Spleen (tissue), 11 donors: ENCODE results near the gene RABAC1. TPM values are rescaled to one million over a fixed set of nuclear protein-coding genes. Genes with fewer than 3 reads are reported as not detected.
A peak's percentile ranks its signal among the peaks of the same experiment; 100 is the strongest.

Experiments used
- DNase-seq: peaks from one replicate; pipeline ENCODE4 v3.0.0-alpha.2; 2020
- H3K27ac ChIP-seq, 8 donors: fragments of 200-600 bp; sonication (generic) in 7 of 8; 1 replicate in 4 of 8; 2 replicates in 4 of 8; pipeline versions ENCODE4 v1.5.0 to v1.8.0; 2016 to 2021; ENCODE audit warnings: inconsistent platforms in 4 of 8, mild to moderate bottlenecking in 4 of 8, moderate library complexity in 1 of 8
- H3K27me3 ChIP-seq, 7 donors: fragments of 200-600 bp; sonication (generic) in 6 of 7; replicated peaks in 1 of 7; 1 replicate in 4 of 7; 2 replicates in 3 of 7; pipeline versions ENCODE4 v1.5.0 to v1.8.0; 2016 to 2021; ENCODE audit warnings: inconsistent platforms in 3 of 7, mild to moderate bottlenecking in 1 of 7
- H3K36me3 ChIP-seq, 6 donors: fragments of 200-600 bp; sonication (generic) in 5 of 6; 1 replicate in 4 of 6; 2 replicates in 2 of 6; pipeline versions ENCODE4 v1.5.0 to v1.8.0; 2016 to 2021; ENCODE audit warnings: inconsistent platforms in 2 of 6
- H3K4me1 ChIP-seq, 6 donors: fragments of 200-600 bp; sonication (generic) in 5 of 6; 1 replicate in 3 of 6; 2 replicates in 3 of 6; pipeline versions ENCODE4 v1.5.0 to v1.8.0; 2016 to 2021; ENCODE audit warnings: inconsistent platforms in 3 of 6
- H3K4me3 ChIP-seq, 8 donors: fragments of 200-600 bp; sonication (generic) in 7 of 8; 1 replicate in 4 of 8; 2 replicates in 4 of 8; pipeline versions ENCODE4 v1.5.0 to v1.8.0; 2016 to 2021; ENCODE audit warnings: inconsistent platforms in 4 of 8, mild to moderate bottlenecking in 4 of 8, moderate library complexity in 2 of 8
- H3K9me3 ChIP-seq, 8 donors: fragments of 200-600 bp; sonication (generic) in 7 of 8; 1 replicate in 4 of 8; 2 replicates in 4 of 8; pipeline versions ENCODE4 v1.5.0 to v1.8.0; 2016 to 2021; ENCODE audit warnings: inconsistent platforms in 4 of 8
- POLR2A ChIP-seq, 3 donors: fragments of 450-650 bp; IDR thresholded peaks; one replicate each; pipeline ENCODE4 v1.5.1; 2017; ENCODE audit warnings: antibody characterized with exemption in 3 of 3, mild to moderate bottlenecking in 1 of 3
- POLR2AphosphoS5 ChIP-seq, 3 donors: sonication (generic); formaldehyde crosslinking; IDR thresholded peaks; one replicate each; pipeline ENCODE4 v1.5.1; 2017; ENCODE audit warnings: antibody characterized with exemption in 3 of 3
- WGBS, 5 donors: extraction: QIAGEN DNeasy Blood & Tissue Kit in 3 of 5; methylation state at CpG; one replicate each; pipeline versions ENCODE4 v1.1.5 to v1.1.7; 2013 to 2018; 5-methylcytosine and 5-hydroxymethylcytosine counted together
- intact Hi-C: fragments of 100-400 bp; cut with DNase I; formaldehyde crosslinking; loops from one replicate; pipeline ENCODE4 v1.15.0; 2023; ENCODE audit warnings: low total_unique reads
- polyA plus RNA-seq, 3 donors: library from polyadenylated mRNA; stranded (reverse); fragments of 200-250 nt; gene quantifications; one replicate each; pipeline ENCODE4 v1.2.1, GENCODE V29; 2013
- total RNA-seq, 7 donors: library from RNA; depleted of rRNA in 3 of 7; stranded (reverse); fragments of >200 nt in 3 of 7; fragmentation: NEBNext Ultra II Directional in 4 of 7; extraction: Animal tissue kit (Norgen Biotek cat#: 25700) in 4 of 7; gene quantifications; one replicate each; pipeline versions ENCODE4 v1.1.0 to v1.2.1, GENCODE V29; 2016 to 2021
- TF ChIP-seq, protein P1 (sequence below), 11 experiments: fragments of 200-600 bp in 7 of 11; fragments of 450-650 bp in 4 of 11; sonication (generic) in 4 of 11; IDR thresholded peaks in 8 of 11; conservative IDR thresholded peaks in 3 of 11; 1 replicate in 7 of 11; 2 replicates in 4 of 11; pipeline versions ENCODE4 v1.4.0 to v1.8.0; 2016 to 2021; ENCODE audit warnings: antibody characterized with exemption in 11 of 11, inconsistent platforms in 4 of 11, mild to moderate bottlenecking in 1 of 11
- donor health status: healthy with polysubstance abuse.
- donor health status: DM: no; HTN: no; CAD: no; lungs with moderate emphysema.
- donor health status: DM: no; HTN: no; CAD: no.
- donor health status: Bipolar disorder and iron deficiency.
- donor health status: healthy.
- donor health status: DM: no; HTN: no; CAD: no.
- donor health status: DM: yes; HTN: yes; CAD: no.

The RABAC1 gene
- total and polyA plus RNA-seq, 10 donors, result 85.6 to 165 (median 134) TPM

DNA sequence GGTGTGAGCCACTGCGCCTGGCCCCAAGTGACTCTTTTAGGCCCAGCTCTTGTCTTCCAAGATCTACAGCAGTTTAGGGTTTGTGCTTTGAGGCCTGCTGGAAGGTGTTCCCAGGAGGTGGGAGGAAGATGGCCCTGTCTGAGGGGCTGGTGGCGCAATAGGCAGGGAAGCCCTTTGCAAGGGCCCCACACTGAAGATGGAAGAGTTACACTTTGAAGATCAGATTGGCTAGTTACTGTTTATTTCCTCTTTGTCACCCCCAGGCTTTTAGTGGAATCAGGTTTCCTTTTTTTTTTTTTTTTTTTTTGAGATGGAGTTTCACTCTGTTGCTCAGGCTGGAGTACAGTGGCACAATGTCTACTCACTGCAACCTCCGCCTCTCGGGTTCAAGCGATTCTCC is 1.9 kb upstream of the RABAC1 start:
- Histone ChIP-seq H3K4me1 (peaks cover 12 to 28% (median 18%) of the 10 kb centered on the region in 6 donors), H3K27ac (no peak overlapping the region), H3K27me3 (peaks cover 0 to 2% (median 0%) of the 10 kb centered on the region in 7 donors), H3K36me3 (peaks cover 0 to 17% (median 8%) of the 10 kb centered on the region in 6 donors), H3K9me3 (no peaks in the 10 kb centered on the region), H3K4me3 (no peak overlapping the region)
- intact Hi-C loops, result no loop called here
- WGBS, 5 donors, result 88 to 98% (median 91%) methylated on average over 5 of the region's 5 CpGs
- no peak for DNase-seq
- TF ChIP-seq POLR2A (IDR thresholded peaks at IDR 0.05) (no peak), POLR2AphosphoS5 (IDR thresholded peaks at IDR 0.05) (no peak)
- TF ChIP-seq, protein P1, sequence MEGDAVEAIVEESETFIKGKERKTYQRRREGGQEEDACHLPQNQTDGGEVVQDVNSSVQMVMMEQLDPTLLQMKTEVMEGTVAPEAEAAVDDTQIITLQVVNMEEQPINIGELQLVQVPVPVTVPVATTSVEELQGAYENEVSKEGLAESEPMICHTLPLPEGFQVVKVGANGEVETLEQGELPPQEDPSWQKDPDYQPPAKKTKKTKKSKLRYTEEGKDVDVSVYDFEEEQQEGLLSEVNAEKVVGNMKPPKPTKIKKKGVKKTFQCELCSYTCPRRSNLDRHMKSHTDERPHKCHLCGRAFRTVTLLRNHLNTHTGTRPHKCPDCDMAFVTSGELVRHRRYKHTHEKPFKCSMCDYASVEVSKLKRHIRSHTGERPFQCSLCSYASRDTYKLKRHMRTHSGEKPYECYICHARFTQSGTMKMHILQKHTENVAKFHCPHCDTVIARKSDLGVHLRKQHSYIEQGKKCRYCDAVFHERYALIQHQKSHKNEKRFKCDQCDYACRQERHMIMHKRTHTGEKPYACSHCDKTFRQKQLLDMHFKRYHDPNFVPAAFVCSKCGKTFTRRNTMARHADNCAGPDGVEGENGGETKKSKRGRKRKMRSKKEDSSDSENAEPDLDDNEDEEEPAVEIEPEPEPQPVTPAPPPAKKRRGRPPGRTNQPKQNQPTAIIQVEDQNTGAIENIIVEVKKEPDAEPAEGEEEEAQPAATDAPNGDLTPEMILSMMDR (IDR thresholded peaks at IDR 0.05 in 8 of 11, conservative IDR thresholded peaks at IDR 0.05 in 3 of 11), result no peak

DNA sequence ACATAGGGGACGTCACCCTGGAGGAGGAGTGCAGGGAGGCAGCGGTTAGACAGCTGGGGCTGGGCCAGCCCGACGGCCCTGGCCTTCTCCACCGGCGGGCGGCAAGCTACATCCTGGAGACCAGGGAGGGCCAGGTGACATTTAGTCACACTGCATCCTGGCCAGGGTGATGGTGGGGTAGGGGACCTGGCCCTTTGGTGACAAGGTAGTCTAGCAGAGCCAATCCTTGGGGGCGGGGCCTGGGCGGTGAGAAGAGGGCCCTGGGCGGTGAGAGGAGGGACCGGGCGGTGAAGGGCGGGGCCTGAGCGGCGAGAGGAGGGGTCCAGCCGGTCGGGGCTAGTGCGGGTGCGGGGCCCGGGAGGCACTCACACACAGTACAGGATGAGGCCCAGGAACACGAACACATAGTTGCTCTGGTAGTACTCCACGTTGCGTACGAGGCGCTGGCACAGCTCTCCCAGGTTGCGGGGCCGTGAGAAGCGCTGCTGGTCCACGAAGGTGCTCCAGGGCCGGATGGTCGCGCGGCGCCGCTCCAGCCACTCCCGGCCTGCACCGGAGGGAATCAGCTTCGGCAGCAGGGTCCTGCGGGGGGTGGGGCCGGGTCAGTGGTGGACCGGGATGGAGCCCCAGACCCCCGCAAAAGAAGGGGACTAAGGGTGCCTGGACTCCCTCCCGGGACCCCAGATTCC is 610 bp downstream of the RABAC1 start:
- peak overlapping the region; percentile 88 to 97 (median 94) for H3K27ac ChIP-seq

DNA sequence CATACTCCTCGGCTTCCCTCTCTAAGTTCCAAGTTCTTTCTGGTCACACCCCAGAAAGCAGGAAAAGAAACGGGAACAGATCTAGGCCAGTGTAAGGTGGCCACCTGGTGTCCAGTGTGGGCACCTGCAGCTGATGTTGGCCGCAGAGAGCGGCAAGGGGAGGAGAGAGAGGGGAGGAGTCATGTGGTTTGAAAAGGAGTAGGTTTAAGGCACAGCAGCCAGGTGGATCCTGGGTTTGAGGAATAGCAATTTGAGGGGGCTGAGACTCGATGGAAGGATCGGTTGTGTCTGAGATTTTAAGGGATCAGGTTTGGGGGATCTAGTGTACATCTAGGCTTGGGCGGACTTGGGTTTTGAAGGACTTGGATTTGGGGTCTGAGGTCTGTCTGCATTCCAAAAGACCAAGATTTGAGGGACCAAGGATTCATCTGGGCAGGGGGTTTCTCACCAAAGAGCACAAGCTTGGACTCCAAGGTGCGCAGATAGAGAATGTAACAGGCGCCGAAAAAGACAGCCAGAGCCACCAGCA is 1.2 kb downstream of the RABAC1 start:
- intact Hi-C loops, result no loop called here

More for the DNA sequence above, 610 bp downstream of the RABAC1 start:
- H3K4me3 ChIP-seq, result peak overlapping the region; percentile 62 to 98 (median 89)
- H3K9me3 ChIP-seq, result no peaks in the 10 kb centered on the region
- peaks cover 12 to 28% (median 18%) of the 10 kb centered on the region in 6 donors for H3K4me1 ChIP-seq
- intact Hi-C loops, result no loop called here
- peak; percentile 97 for DNase-seq
- TF ChIP-seq, protein P1 (IDR thresholded peaks at IDR 0.05 in 8 of 11, conservative IDR thresholded peaks at IDR 0.05 in 3 of 11), result no peak
- TF ChIP-seq POLR2AphosphoS5 (IDR thresholded peaks at IDR 0.05), result peak; percentile 78 to 85 (median 80)
- WGBS, 5 donors, result 1 to 6% (median 2%) methylated on average over 14 to 43 of the region's 43 CpGs
- H3K27me3 ChIP-seq, result no peaks in the 10 kb centered on the region
- H3K36me3 ChIP-seq, result peaks cover 0 to 35% (median 9%) of the 10 kb centered on the region in 6 donors

More for the DNA sequence above, 1.2 kb downstream of the RABAC1 start:
- peak in 1 of 3 donors; percentile 53 for TF ChIP-seq POLR2AphosphoS5 (IDR thresholded peaks at IDR 0.05)
- TF ChIP-seq, protein P1 (IDR thresholded peaks at IDR 0.05 in 8 of 11, conservative IDR thresholded peaks at IDR 0.05 in 3 of 11), result peak; percentile 65 to 96 (median 89)
- TF ChIP-seq POLR2A (IDR thresholded peaks at IDR 0.05), result no peak
- 17 to 28% (median 20%) methylated on average over 10 of the region's 10 CpGs for WGBS, 5 donors
- H3K27ac ChIP-seq, result peak overlapping the region in 7 of 8 donors; percentile 91 to 97 (median 96)
- H3K4me1 ChIP-seq, result peaks cover 12 to 28% (median 18%) of the 10 kb centered on the region in 6 donors
- H3K9me3 ChIP-seq, result no peaks in the 10 kb centered on the region
- peak overlapping the region; percentile 62 to 98 (median 89) for H3K4me3 ChIP-seq
- H3K27me3 ChIP-seq, result no peaks in the 10 kb centered on the region
- peaks cover 0 to 35% (median 9%) of the 10 kb centered on the region in 6 donors for H3K36me3 ChIP-seq
- DNase-seq, result peak; percentile 88
